ENCODE data around the gene NLN.

NLN gene

GRCh38 chr5:65822710-65823109 is 100.7 kb downstream of the NLN start:
- no peak for TF ChIP-seq GATA3 (IDR thresholded peaks at IDR 0.05; ENCODE audit: low read depth, low read length)
- no peak for TF ChIP-seq GATA2 (IDR thresholded peaks at IDR 0.05; ENCODE audit: low read depth, low read length)

GRCh38 chr5:65823204-65823603 is 101.2 kb downstream of the NLN start:
- TF ChIP-seq GATA2 (IDR thresholded peaks at IDR 0.05; ENCODE audit: low read depth, low read length) (no peak), GATA3 (IDR thresholded peaks at IDR 0.05; ENCODE audit: low read depth, low read length) (no peak)

GRCh38 chr5:65823845-65824445 is 101.9 kb downstream of the NLN start:
- TF ChIP-seq GATA3 (IDR thresholded peaks at IDR 0.05; ENCODE audit: low read depth, low read length) (no peak), GATA2 (IDR thresholded peaks at IDR 0.05; ENCODE audit: low read depth, low read length) (no peak)

GRCh38 chr5:65825408-65826328 is 103.7 kb downstream of the NLN start:
- no peak for TF ChIP-seq GATA3 (IDR thresholded peaks at IDR 0.05; ENCODE audit: low read depth, low read length)
- TF ChIP-seq GATA2 (IDR thresholded peaks at IDR 0.05; ENCODE audit: low read depth, low read length) = no peak

- TF ChIP-seq GATA2 (IDR thresholded peaks at IDR 0.05; ENCODE audit: low read depth, low read length) = peak; percentile 93
- TF ChIP-seq GATA3 (IDR thresholded peaks at IDR 0.05; ENCODE audit: low read depth, low read length) = peak; percentile 61
Observed at GRCh38 chr5:65828022-65828896, 106.3 kb downstream of the NLN start.

- no peak for TF ChIP-seq GATA3 (IDR thresholded peaks at IDR 0.05; ENCODE audit: low read depth, low read length)
- TF ChIP-seq GATA2 (IDR thresholded peaks at IDR 0.05; ENCODE audit: low read depth, low read length) = no peak
Observed at GRCh38 chr5:65830856-65831255, 108.9 kb downstream of the NLN start.

GRCh38 chr5:65831276-65831675 is 109.3 kb downstream of the NLN start:
- TF ChIP-seq GATA3 (IDR thresholded peaks at IDR 0.05; ENCODE audit: low read depth, low read length) (no peak), GATA2 (IDR thresholded peaks at IDR 0.05; ENCODE audit: low read depth, low read length) (no peak)

GRCh38 chr5:65832152-65832551 is 110.1 kb downstream of the NLN start:
- TF ChIP-seq GATA2 (IDR thresholded peaks at IDR 0.05; ENCODE audit: low read depth, low read length) (no peak), GATA3 (IDR thresholded peaks at IDR 0.05; ENCODE audit: low read depth, low read length) (no peak)

GRCh38 chr5:65832603-65833228 is 110.7 kb downstream of the NLN start:
- TF ChIP-seq GATA3 (IDR thresholded peaks at IDR 0.05; ENCODE audit: low read depth, low read length) (no peak), GATA2 (IDR thresholded peaks at IDR 0.05; ENCODE audit: low read depth, low read length) (no peak)

- TF ChIP-seq GATA2 (IDR thresholded peaks at IDR 0.05; ENCODE audit: low read depth, low read length) (no peak), GATA3 (IDR thresholded peaks at IDR 0.05; ENCODE audit: low read depth, low read length) (no peak)
Observed at GRCh38 chr5:65833780-65834179, 111.8 kb downstream of the NLN start.

- no peak for TF ChIP-seq GATA2 (IDR thresholded peaks at IDR 0.05; ENCODE audit: low read depth, low read length)
Observed at GRCh38 chr5:65834306-65834705, 112.3 kb downstream of the NLN start.

- TF ChIP-seq GATA3 (IDR thresholded peaks at IDR 0.05; ENCODE audit: low read depth, low read length) = no peak
- no peak for TF ChIP-seq GATA2 (IDR thresholded peaks at IDR 0.05; ENCODE audit: low read depth, low read length)
Observed at GRCh38 chr5:65835191-65835590, 113.2 kb downstream of the NLN start.

- TF ChIP-seq GATA3 (IDR thresholded peaks at IDR 0.05; ENCODE audit: low read depth, low read length) (no peak), GATA2 (IDR thresholded peaks at IDR 0.05; ENCODE audit: low read depth, low read length) (no peak)
Observed at GRCh38 chr5:65837139-65837538, 115.1 kb downstream of the NLN start.

- TF ChIP-seq GATA2 (IDR thresholded peaks at IDR 0.05; ENCODE audit: low read depth, low read length) = no peak
- TF ChIP-seq GATA3 (IDR thresholded peaks at IDR 0.05; ENCODE audit: low read depth, low read length) = no peak
Observed at GRCh38 chr5:65840071-65840470, 118.1 kb downstream of the NLN start.
